ENCODE measurements around the gene MYMK.

Gene MYMK

DNA sequence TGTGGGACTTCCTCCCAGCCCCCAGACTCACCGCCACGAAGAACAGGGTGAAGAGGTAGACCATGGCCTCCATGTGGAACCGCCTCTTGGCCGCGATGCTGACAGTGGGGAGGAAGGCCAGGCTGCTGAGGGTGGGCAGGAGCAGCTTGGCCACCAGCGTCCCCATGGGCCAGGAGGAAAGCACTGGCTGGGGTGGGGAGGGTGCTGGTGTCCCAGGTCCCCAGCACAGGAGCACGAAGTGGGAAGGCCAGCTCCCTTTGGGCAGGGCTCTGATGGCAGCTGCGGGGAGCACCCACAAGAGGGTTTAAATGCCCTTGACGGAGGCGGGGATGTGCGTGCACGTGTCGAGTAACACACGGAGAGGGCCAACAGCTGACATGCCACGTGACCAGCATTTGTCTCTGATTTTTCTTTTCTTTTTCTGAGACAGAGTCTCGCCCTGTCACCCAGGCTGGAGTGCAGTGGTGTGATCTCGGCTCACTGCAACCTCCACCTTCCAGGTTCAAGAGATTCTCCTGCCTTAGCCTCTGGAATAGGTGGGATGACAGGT is at the start of gene MYMK:
MYMK (minus strand) TSS at position 281 of the 550 bp plus-strand sequence; CDS start at position 166, 115 bp downstream.
- DNase-seq (ENCODE audit: low read depth) = no peak
- H3K4me3 ChIP-seq (ENCODE audit: low read depth, low read length) = no peak within 1 kb of the TSS
- TF ChIP-seq, protein P1, sequence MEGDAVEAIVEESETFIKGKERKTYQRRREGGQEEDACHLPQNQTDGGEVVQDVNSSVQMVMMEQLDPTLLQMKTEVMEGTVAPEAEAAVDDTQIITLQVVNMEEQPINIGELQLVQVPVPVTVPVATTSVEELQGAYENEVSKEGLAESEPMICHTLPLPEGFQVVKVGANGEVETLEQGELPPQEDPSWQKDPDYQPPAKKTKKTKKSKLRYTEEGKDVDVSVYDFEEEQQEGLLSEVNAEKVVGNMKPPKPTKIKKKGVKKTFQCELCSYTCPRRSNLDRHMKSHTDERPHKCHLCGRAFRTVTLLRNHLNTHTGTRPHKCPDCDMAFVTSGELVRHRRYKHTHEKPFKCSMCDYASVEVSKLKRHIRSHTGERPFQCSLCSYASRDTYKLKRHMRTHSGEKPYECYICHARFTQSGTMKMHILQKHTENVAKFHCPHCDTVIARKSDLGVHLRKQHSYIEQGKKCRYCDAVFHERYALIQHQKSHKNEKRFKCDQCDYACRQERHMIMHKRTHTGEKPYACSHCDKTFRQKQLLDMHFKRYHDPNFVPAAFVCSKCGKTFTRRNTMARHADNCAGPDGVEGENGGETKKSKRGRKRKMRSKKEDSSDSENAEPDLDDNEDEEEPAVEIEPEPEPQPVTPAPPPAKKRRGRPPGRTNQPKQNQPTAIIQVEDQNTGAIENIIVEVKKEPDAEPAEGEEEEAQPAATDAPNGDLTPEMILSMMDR (IDR thresholded peaks at IDR 0.05; ENCODE audit: insufficient read depth, low read depth, low read length, missing control alignments) = no peak

GRCh38 chr9:133573791-133574515 is 49.2 kb upstream of the MYMK start:
- TF ChIP-seq, protein P1 (IDR thresholded peaks at IDR 0.05; ENCODE audit: insufficient read depth, low read depth, low read length, missing control alignments) = no peak
- no peak for DNase-seq (ENCODE audit: low read depth)
- no peak overlapping the region for H3K4me3 ChIP-seq (ENCODE audit: low read depth, low read length)

DNA sequence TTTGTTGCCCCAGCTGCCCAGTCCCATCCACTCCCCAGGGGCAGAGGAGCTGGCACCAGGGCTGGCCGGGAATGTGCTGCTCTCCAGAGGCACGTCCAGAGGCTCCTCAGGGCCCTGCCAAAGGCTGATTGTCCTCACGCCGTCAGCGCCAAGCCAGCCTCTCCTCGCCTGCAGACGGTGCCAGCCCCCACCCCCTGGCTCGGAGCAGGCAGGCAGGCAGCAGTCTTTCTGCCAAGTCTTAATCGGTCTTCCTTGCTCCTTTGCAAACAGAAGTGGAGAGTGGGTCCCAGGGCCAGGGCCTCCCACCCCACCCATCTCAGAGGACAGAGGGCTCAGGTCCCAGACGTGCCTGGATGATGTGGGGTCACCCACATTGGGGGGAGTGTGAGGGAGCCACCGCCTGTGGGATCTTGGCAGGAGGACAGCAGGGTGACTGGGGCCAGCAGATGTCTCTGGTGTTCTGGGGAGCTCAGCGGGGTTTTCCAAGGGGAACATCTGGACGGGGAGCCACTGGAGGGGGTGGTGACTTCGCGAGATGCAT is 48.1 kb upstream of the MYMK start:
- DNase-seq (ENCODE audit: low read depth) = no peak
- TF ChIP-seq, protein P1 (IDR thresholded peaks at IDR 0.05; ENCODE audit: insufficient read depth, low read depth, low read length, missing control alignments) = no peak

DNA sequence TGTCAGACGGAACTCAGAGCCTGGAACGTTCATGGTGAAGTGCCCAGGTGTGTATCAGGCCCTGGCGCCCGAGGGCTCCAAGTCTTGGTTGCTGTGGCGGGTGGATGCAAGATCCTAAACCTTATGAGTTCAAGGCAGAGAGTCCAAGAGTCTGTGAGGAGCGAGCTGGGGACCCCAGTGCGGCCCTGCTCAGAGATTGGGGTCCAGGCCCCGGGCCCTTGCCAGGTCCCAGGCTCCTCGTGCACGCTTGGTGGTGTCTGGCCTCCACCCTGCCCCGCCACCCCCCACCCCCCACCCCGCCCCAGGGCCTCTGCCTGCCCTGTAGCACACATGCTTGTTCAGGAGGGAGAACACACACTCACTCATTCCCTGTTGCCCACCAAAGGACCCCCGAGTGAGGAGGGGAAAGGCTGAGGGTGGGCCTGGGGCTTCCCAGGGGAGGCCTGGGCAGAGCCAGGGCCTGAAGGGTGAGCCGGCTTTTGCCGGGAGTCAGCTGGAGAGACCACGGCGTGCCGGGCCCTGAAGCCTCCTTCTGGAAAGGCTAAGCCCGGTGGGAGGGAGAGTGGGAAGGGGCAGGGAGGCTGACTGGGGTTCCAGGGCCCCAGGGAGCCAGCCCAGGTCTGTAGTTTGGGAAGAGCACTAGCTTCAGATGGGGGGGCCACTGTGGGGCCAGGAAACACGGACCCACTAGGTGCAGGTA is 47.3 kb upstream of the MYMK start:
- no peak overlapping the region for H3K4me3 ChIP-seq (ENCODE audit: low read depth, low read length)
- DNase-seq (ENCODE audit: low read depth) = no peak
- TF ChIP-seq, protein P1 (IDR thresholded peaks at IDR 0.05; ENCODE audit: insufficient read depth, low read depth, low read length, missing control alignments) = no peak

More for the DNA sequence above, 48.1 kb upstream of the MYMK start:
- no peak overlapping the region for H3K4me3 ChIP-seq (ENCODE audit: low read depth, low read length)

DNA sequence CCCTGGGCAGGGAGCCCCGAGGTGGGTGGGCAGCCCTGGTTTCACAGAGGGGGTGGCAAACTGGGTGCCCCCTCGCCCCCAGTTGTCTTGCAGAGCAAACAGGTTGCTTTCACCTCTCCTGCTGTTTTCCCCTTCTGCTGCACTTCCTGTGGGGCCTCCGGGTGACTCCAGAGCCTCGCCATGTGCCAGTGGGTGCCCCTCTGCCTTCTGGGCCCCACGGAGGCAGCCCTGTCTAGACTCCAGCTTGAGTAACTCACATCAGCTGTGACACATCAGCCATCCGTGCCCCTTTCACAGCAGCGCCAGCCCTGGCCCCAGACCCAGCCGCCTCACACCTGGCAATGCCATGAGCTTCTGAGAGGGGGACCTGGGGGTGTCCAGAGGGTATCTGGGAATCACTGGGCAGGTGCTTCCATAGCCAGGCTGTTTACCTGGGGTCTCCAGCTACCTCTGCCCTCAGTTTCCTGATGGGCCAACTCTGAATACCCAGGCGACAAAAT is 46.7 kb upstream of the MYMK start:
- no peak overlapping the region for H3K4me3 ChIP-seq (ENCODE audit: low read depth, low read length)
- DNase-seq (ENCODE audit: low read depth) = no peak
- TF ChIP-seq, protein P1 (IDR thresholded peaks at IDR 0.05; ENCODE audit: insufficient read depth, low read depth, low read length, missing control alignments) = no peak

DNA sequence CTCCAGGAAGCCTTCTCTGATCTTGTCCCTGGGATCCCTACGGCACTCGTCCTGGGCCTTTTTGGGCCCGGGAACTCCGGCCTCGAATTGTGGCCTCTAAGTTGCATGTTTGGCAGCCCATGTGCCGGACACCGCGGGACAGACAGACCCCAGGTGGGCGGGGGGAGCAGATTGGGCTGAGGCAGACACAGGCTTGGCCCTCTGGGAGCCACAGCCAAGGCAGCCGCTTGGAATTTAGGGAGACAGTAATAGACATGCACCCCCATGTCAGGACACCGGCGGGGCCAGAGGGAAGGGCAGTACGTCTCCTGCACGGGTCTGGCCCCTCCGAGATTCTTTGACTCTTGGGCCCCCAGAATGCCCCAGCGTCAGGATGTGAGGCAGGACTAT is 45.9 kb upstream of the MYMK start:
- TF ChIP-seq, protein P1 (IDR thresholded peaks at IDR 0.05; ENCODE audit: insufficient read depth, low read depth, low read length, missing control alignments) = no peak
- H3K4me3 ChIP-seq (ENCODE audit: low read depth, low read length) = no peak overlapping the region
- no peak for DNase-seq (ENCODE audit: low read depth)
